Measurements from ENCODE around the gene PTCH2. TPM values are rescaled to one million over a fixed set of nuclear protein-coding genes. Genes with fewer than 3 reads are reported as not detected.

PTCH2 gene
- total RNA-seq, 5 donors from 2014 or later (not counting 1 experiment from before 2014, with no cell fraction given) = 0.89 to 2.3 (median 1.3) TPM

- Mint-ChIP-seq H3K36me3 (no peaks in the 10 kb centered on the region), H3K9me3 (no peaks in the 10 kb centered on the region), H3K27ac (no peak overlapping the region), H3K27me3 (peaks cover 0 to under 1% of the 10 kb centered on the region in 2 donors), H3K4me1 (peaks cover 8 to 10% (median 8%) of the 10 kb centered on the region in 3 donors), H3K4me3 (no peak overlapping the region)
- POLR2A ChIA-PET = no interaction called here
- Histone ChIP-seq H3K9me3 (no peaks in the 10 kb centered on the region), H3K27ac (ENCODE audit: low read length) (no peak overlapping the region), H3K36me3 (ENCODE audit: control insufficient read depth in 2 of 2, extremely low read depth in 1 of 2, insufficient read depth in 1 of 2, low read length in 1 of 2) (no peaks in the 10 kb centered on the region), H3K4me1 (ENCODE audit: control insufficient read depth in 1 of 2, extremely low read depth in 1 of 2, insufficient read depth in 2 of 2, low read length in 2 of 2) (peaks cover 0 to 8% of the 10 kb centered on the region in 2 experiments), H3K27me3 (replicated peaks in 1 of 2; ENCODE audit: control insufficient read depth in 2 of 2, extremely low read depth in 1 of 2, insufficient read depth in 2 of 2, low read length in 1 of 2) (peaks cover 0 to 7% of the 10 kb centered on the region in 2 experiments), H3K4me3 (ENCODE audit: control insufficient read depth in 1 of 2, extremely low read depth in 1 of 2, low read length in 1 of 2) (no peak overlapping the region)
- DNase-seq (no peak), ATAC-seq (replicated peaks in 1 of 4) (no peak)
- 86% methylated on average over 2 of the region's 7 CpGs for WGBS (ENCODE audit: insufficient coverage)
- CTCF ChIA-PET = interaction anchor here (0.7 to 1.1 kb wide), 2 partner anchors 103 to 1142 kb away, joined by 3 read pairs; no protein-coding TSS in a partner anchor
Measured at GRCh38 chr1:44834328-44834727, 8.7 kb downstream of the PTCH2 start.

GRCh38 chr1:44832056-44832705 is 10.9 kb downstream of the PTCH2 start:
- no peaks in the 10 kb centered on the region for H3K9me3 ChIP-seq
- WGBS (ENCODE audit: insufficient coverage) = 81% methylated on average over 7 of the region's 13 CpGs
- CTCF ChIA-PET = interaction anchor here in 1 of 2 donors (0.6 kb wide), 1 partner anchor 111 kb away, joined by 3 read pairs; no protein-coding TSS in a partner anchor
- peaks cover 0 to 8% of the 10 kb centered on the region in 2 experiments for H3K4me1 ChIP-seq (ENCODE audit: control insufficient read depth in 1 of 2, extremely low read depth in 1 of 2, insufficient read depth in 2 of 2, low read length in 2 of 2)
- H3K27me3 ChIP-seq (replicated peaks in 1 of 2; ENCODE audit: control insufficient read depth in 2 of 2, extremely low read depth in 1 of 2, insufficient read depth in 2 of 2, low read length in 1 of 2) = peaks cover 0 to 7% of the 10 kb centered on the region in 2 experiments
- Mint-ChIP-seq H3K27ac (no peak overlapping the region), H3K4me1 (peaks cover 8 to 10% (median 8%) of the 10 kb centered on the region in 3 donors), H3K27me3 (no peaks in the 10 kb centered on the region), H3K4me3 (no peak overlapping the region), H3K9me3 (no peaks in the 10 kb centered on the region), H3K36me3 (no peaks in the 10 kb centered on the region)
- no peak overlapping the region for H3K27ac ChIP-seq (ENCODE audit: low read length)
- DNase-seq (no peak), ATAC-seq (replicated peaks in 1 of 4) (no peak)
- POLR2A ChIA-PET = no interaction called here
- H3K36me3 ChIP-seq (ENCODE audit: control insufficient read depth in 2 of 2, extremely low read depth in 1 of 2, insufficient read depth in 1 of 2, low read length in 1 of 2) = no peaks in the 10 kb centered on the region
- H3K4me3 ChIP-seq (ENCODE audit: control insufficient read depth in 1 of 2, extremely low read depth in 1 of 2, low read length in 1 of 2) = no peak overlapping the region

GRCh38 chr1:44831516-44831915 is 11.5 kb downstream of the PTCH2 start:
- DNase-seq (no peak), ATAC-seq (replicated peaks in 1 of 4) (no peak)
- H3K27me3 Mint-ChIP-seq = no peaks in the 10 kb centered on the region
- CTCF ChIA-PET = interaction anchor here in 1 of 2 donors (0.6 kb wide), 1 partner anchor 112 kb away, joined by 3 read pairs; no protein-coding TSS in a partner anchor
- Histone ChIP-seq H3K36me3 (ENCODE audit: control insufficient read depth in 2 of 2, extremely low read depth in 1 of 2, insufficient read depth in 1 of 2, low read length in 1 of 2) (no peaks in the 10 kb centered on the region), H3K4me1 (ENCODE audit: control insufficient read depth in 1 of 2, extremely low read depth in 1 of 2, insufficient read depth in 2 of 2, low read length in 2 of 2) (peaks cover 0 to 8% of the 10 kb centered on the region in 2 experiments), H3K9me3 (no peaks in the 10 kb centered on the region), H3K4me3 (ENCODE audit: control insufficient read depth in 1 of 2, extremely low read depth in 1 of 2, low read length in 1 of 2) (no peak overlapping the region), H3K27me3 (replicated peaks in 1 of 2; ENCODE audit: control insufficient read depth in 2 of 2, extremely low read depth in 1 of 2, insufficient read depth in 2 of 2, low read length in 1 of 2) (peaks cover 0 to 12% of the 10 kb centered on the region in 2 experiments), H3K27ac (ENCODE audit: low read length) (no peak overlapping the region)
- peaks cover 8% of the 10 kb centered on the region in 3 donors for H3K4me1 Mint-ChIP-seq
- WGBS (ENCODE audit: insufficient coverage) = 73% methylated on average over 8 of the region's 9 CpGs
- no peaks in the 10 kb centered on the region for H3K36me3 Mint-ChIP-seq
- no peaks in the 10 kb centered on the region for H3K9me3 Mint-ChIP-seq
- POLR2A ChIA-PET = no interaction called here
- no peak overlapping the region for H3K4me3 Mint-ChIP-seq
- no peak overlapping the region for H3K27ac Mint-ChIP-seq

GRCh38 chr1:44830900-44831304 is 12.2 kb downstream of the PTCH2 start:
- Histone ChIP-seq H3K4me3 (ENCODE audit: control insufficient read depth in 1 of 2, extremely low read depth in 1 of 2, low read length in 1 of 2) (no peak overlapping the region), H3K27me3 (replicated peaks in 1 of 2; ENCODE audit: control insufficient read depth in 2 of 2, extremely low read depth in 1 of 2, insufficient read depth in 2 of 2, low read length in 1 of 2) (peaks cover 0 to 12% of the 10 kb centered on the region in 2 experiments), H3K36me3 (ENCODE audit: control insufficient read depth in 2 of 2, extremely low read depth in 1 of 2, insufficient read depth in 1 of 2, low read length in 1 of 2) (no peaks in the 10 kb centered on the region), H3K4me1 (ENCODE audit: control insufficient read depth in 1 of 2, extremely low read depth in 1 of 2, insufficient read depth in 2 of 2, low read length in 2 of 2) (peaks cover 0 to 4% of the 10 kb centered on the region in 2 experiments), H3K9me3 (no peaks in the 10 kb centered on the region), H3K27ac (ENCODE audit: low read length) (no peak overlapping the region)
- WGBS (ENCODE audit: insufficient coverage) = 100% methylated on average over 5 of the region's 10 CpGs
- ChIA-PET CTCF (no interaction called here), POLR2A (no interaction called here)
- DNase-seq (no peak), ATAC-seq (replicated peaks in 1 of 4) (no peak)
- Mint-ChIP-seq H3K27ac (no peak overlapping the region), H3K4me3 (no peak overlapping the region), H3K4me1 (peaks cover 5% of the 10 kb centered on the region in 3 donors), H3K27me3 (no peaks in the 10 kb centered on the region), H3K36me3 (no peaks in the 10 kb centered on the region), H3K9me3 (no peaks in the 10 kb centered on the region)

- H3K36me3 ChIP-seq (ENCODE audit: control insufficient read depth in 2 of 2, extremely low read depth in 1 of 2, insufficient read depth in 1 of 2, low read length in 1 of 2) = no peaks in the 10 kb centered on the region
- ChIA-PET POLR2A (interaction anchor here in 1 of 2 donors (0.9 kb wide), 1 partner anchor 10 kb away, joined by 3 read pairs; no protein-coding TSS in a partner anchor), CTCF (interaction anchor here in 1 of 2 donors (0.5 to 0.6 kb wide), 2 partner anchors 152 to 1271 kb away, joined by 4 to 5 read pairs; no protein-coding TSS in a partner anchor)
- Mint-ChIP-seq H3K27ac (no peak overlapping the region), H3K4me1 (no peaks in the 10 kb centered on the region), H3K9me3 (no peaks in the 10 kb centered on the region), H3K4me3 (no peak overlapping the region), H3K27me3 (no peaks in the 10 kb centered on the region), H3K36me3 (no peaks in the 10 kb centered on the region)
- H3K27me3 ChIP-seq (replicated peaks in 1 of 2; ENCODE audit: control insufficient read depth in 2 of 2, extremely low read depth in 1 of 2, insufficient read depth in 2 of 2, low read length in 1 of 2) = peaks cover 0 to 12% of the 10 kb centered on the region in 2 experiments
- DNase-seq = no peak
- H3K27ac ChIP-seq (ENCODE audit: low read length) = no peak overlapping the region
- WGBS (ENCODE audit: insufficient coverage) = 89% methylated on average over 12 of the region's 12 CpGs
- no peaks in the 10 kb centered on the region for H3K4me1 ChIP-seq (ENCODE audit: control insufficient read depth in 1 of 2, extremely low read depth in 1 of 2, insufficient read depth in 2 of 2, low read length in 2 of 2)
- no peak overlapping the region for H3K4me3 ChIP-seq (ENCODE audit: control insufficient read depth in 1 of 2, extremely low read depth in 1 of 2, low read length in 1 of 2)
- H3K9me3 ChIP-seq = no peaks in the 10 kb centered on the region
- ATAC-seq (replicated peaks in 1 of 4) = no peak
Measured at GRCh38 chr1:44829506-44830384, 13.3 kb downstream of the PTCH2 start.

- Mint-ChIP-seq H3K27ac (no peak overlapping the region), H3K36me3 (no peaks in the 10 kb centered on the region), H3K27me3 (no peaks in the 10 kb centered on the region), H3K4me1 (no peaks in the 10 kb centered on the region), H3K4me3 (no peak overlapping the region), H3K9me3 (no peaks in the 10 kb centered on the region)
- Histone ChIP-seq H3K4me3 (ENCODE audit: control insufficient read depth in 1 of 2, extremely low read depth in 1 of 2, low read length in 1 of 2) (no peak overlapping the region), H3K36me3 (ENCODE audit: control insufficient read depth in 2 of 2, extremely low read depth in 1 of 2, insufficient read depth in 1 of 2, low read length in 1 of 2) (no peaks in the 10 kb centered on the region), H3K27ac (ENCODE audit: low read length) (no peak overlapping the region), H3K4me1 (ENCODE audit: control insufficient read depth in 1 of 2, extremely low read depth in 1 of 2, insufficient read depth in 2 of 2, low read length in 2 of 2) (no peaks in the 10 kb centered on the region), H3K27me3 (replicated peaks in 1 of 2; ENCODE audit: control insufficient read depth in 2 of 2, extremely low read depth in 1 of 2, insufficient read depth in 2 of 2, low read length in 1 of 2) (peaks cover 0 to 12% of the 10 kb centered on the region in 2 experiments), H3K9me3 (no peaks in the 10 kb centered on the region)
- ChIA-PET CTCF (no interaction called here), POLR2A (interaction anchor here in 1 of 2 donors (0.9 kb wide), 1 partner anchor 10 kb away, joined by 3 read pairs; no protein-coding TSS in a partner anchor)
- DNase-seq = no peak
- no peak for ATAC-seq (replicated peaks in 1 of 4)
- 96% methylated on average over 10 of the region's 15 CpGs for WGBS (ENCODE audit: insufficient coverage)
Measured at GRCh38 chr1:44828841-44829440, 14.1 kb downstream of the PTCH2 start.
